ENCODE results near the gene ECT2L. TPM values are rescaled to one million over a fixed set of nuclear protein-coding genes. Genes with fewer than 3 reads are reported as not detected.
"Not testable (repeated sequence)": the region's sequence is repeated elsewhere in the genome, so short reads cannot be mapped to it uniquely, and the experiment has no call there.

Gene ECT2L
- polyA plus RNA-seq, 3 donors: 0.21 to 0.43 (median 0.35) TPM

- DNase-seq: no peak
Observed at GRCh38 chr6:138923561-138923960, 127.7 kb downstream of the ECT2L start.

DNA sequence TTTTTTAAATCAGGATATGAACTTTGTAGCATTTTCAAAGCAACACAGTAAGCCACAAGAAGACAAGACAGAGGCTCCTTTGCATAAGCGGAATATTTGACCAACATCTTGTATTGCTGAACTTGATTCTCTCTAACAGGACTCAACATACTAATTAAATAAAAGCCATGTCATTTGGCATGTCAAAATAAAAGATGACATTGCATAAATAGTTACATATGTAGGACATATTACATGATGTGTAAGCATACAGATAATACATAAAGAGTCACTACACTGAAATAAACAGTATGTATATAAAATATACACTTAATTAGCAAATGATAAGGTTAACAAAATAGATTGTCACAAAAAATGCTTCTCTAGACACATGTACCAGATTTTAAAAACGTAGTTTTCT is 129.9 kb downstream of the ECT2L start:
- no peak for DNase-seq

GRCh38 chr6:138926579-138926978 is 130.7 kb downstream of the ECT2L start:
- no peak for DNase-seq

DNA sequence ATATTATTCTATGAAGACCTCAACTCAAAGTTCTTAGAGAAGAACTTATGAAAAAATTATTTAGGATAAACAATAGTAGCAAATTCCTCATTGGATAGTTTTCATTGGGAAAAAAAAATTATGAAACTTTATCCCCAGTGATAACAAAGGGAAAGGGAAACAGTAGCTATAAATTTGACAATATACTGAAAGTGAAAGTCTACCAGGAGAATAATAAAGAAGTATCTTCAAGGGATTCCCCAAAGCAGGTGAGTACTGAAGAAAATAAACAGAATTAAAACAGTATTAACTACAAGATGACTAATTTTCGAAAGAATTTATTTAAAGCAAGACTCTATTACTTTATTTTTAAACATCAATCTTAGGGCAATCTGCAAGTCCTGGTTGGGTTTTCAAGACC is 135.8 kb downstream of the ECT2L start:
- no peak for DNase-seq

GRCh38 chr6:138936873-138937272 is 141.0 kb downstream of the ECT2L start:
- not testable (repeated sequence) for DNase-seq

DNA sequence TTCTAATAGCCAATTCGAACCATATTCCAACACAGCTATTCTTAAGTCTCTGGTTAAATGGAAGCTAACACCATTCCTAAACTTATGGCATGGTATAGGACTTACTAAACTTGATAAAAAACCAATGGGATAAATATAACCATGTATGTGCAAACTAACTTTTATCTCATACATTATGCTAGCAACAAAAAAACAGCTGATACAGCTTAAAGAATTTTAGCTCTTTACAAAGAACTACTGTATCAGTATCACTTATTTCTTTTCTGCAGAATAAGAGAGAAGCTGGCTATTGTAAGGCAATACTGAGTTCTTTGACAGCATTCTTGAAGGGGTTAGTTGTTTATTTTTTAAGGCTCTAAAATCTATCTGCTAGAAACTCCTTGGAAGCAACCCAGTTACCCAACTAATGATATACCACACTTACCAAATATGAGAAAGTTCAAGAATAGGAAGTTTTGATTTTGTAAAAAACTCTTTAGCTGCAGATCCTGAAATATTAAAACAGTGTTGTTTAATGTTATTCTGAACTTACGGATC is 147.3 kb downstream of the ECT2L start:
- DNase-seq: no peak

GRCh38 chr6:138944412-138944811 is 148.5 kb downstream of the ECT2L start:
- no peak for DNase-seq

DNA sequence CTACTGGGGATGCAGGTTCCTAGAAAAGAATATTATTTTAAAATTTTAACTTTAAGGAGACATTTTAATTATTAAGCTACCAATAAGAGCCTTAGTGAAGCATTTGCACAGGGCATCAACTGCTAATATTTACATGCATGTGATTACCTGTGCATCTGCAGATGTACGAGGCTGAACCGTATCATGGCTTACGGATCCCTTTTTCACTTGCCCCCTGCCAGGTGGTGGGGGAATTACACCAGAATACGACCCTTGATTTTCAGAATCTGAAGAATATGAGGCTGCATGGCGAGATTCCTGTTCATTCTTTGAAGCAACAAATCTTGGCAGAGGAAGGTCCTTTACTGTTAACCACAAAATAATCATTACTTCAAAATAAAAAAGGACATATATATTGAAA is 149.5 kb downstream of the ECT2L start:
- DNase-seq: no peak

DNA sequence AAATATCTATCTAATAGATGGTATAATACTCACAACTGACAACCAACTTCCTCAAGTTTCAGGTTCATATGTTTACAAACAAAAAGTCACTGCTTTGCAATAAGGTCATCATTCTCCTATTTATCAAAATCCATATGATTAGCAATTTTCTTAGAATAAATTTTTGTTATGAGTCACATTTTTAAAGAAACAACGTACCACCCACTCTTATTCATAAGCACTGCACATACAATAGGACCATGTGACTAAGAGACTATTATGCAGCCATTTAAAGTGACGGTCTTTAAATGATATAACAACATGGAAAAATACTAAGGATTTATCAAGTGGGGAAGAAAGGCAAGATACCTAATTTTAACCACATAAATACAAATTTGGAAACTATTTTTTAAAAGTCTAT is 152.1 kb downstream of the ECT2L start:
- no peak for DNase-seq

- DNase-seq: no peak
Observed at GRCh38 chr6:138948546-138949179, 152.8 kb downstream of the ECT2L start.

DNA sequence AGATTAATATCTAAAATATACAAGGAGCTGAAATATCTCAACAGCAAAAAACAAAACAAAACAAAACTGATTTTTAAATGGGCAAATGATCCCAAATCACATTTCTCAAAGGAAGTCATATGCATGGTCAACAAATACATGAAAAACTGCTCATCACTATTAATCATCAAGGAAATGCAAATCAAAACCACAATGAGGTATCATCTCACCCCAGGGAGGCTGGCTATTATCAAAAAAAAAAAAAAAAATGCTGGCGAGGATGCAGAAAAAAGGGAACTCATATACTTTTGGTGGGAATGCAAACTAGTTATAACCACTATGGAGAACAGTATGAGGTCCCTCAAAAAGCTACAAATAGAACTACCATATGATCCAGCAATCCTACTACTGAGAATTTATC is 157.6 kb downstream of the ECT2L start:
- DNase-seq: no peak

Other genes with a start within 250 kb of the ECT2L start
- gene CCDC28A, start 22.3 kb upstream of the ECT2L start, polyA plus RNA-seq (ENCODE audit: insufficient read length in 3 of 3): 10 to 100 TPM; 25.7 to 28.6 (median 28.2) TPM
- gene REPS1, start 192.2 kb downstream of the ECT2L start, polyA plus RNA-seq (ENCODE audit: insufficient read length in 3 of 3): 10 to 100 TPM; 60.4 to 71.0 (median 68.5) TPM
- 10 to 100 TPM; 43.4 to 47.9 (median 43.9) TPM for gene ABRACL, start 232.7 kb downstream of the ECT2L start, polyA plus RNA-seq (ENCODE audit: insufficient read length in 3 of 3)